HEK293 (cell line): ENCODE data around the gene YPEL4.

Experiments
- FEZF1 ChIP-seq: fragments of 450-650 bp; formaldehyde crosslinking; IDR thresholded peaks from 2 replicates; pipeline ENCODE4 v1.5.1; 2016; ENCODE audit warnings: missing biosample characterization, missing genetic modification characterization
- GFI1B ChIP-seq: fragments of 450-650 bp; formaldehyde crosslinking; IDR thresholded peaks from 2 replicates; pipeline ENCODE4 v1.5.1; 2016; ENCODE audit warnings: missing biosample characterization, missing genetic modification characterization
- GLI4 ChIP-seq: fragments of 450-650 bp; formaldehyde crosslinking; IDR thresholded peaks from 2 replicates; pipeline ENCODE4 v1.5.1; 2016; ENCODE audit warnings: missing biosample characterization, missing genetic modification characterization
- MEIS1 ChIP-seq: sonication (generic); formaldehyde crosslinking; IDR thresholded peaks from 2 replicates; pipeline ENCODE4 v1.8.1; 2022; ENCODE audit warnings: missing genetic modification reagents, mild to moderate bottlenecking, borderline replicate concordance
- OSR2 ChIP-seq: fragments of 450-650 bp; formaldehyde crosslinking; IDR thresholded peaks from 2 replicates; pipeline ENCODE4 v1.5.1; 2016; ENCODE audit warnings: missing biosample characterization, missing genetic modification characterization
- PRDM1 ChIP-seq: fragments of 450-650 bp; formaldehyde crosslinking; IDR thresholded peaks from 2 replicates; pipeline ENCODE4; 2016; ENCODE audit warnings: missing biosample characterization, missing genetic modification characterization
- SCRT1 ChIP-seq: fragments of 450-650 bp; formaldehyde crosslinking; IDR thresholded peaks from 2 replicates; pipeline ENCODE4 v1.5.1; 2016; ENCODE audit warnings: missing biosample characterization, missing genetic modification characterization, borderline replicate concordance
- SP2 ChIP-seq: fragments of 450-650 bp; formaldehyde crosslinking; IDR thresholded peaks from 2 replicates; pipeline ENCODE4 v1.5.1; 2016; ENCODE audit warnings: missing biosample characterization, missing genetic modification characterization
- SP3 ChIP-seq: fragments of 450-650 bp; formaldehyde crosslinking; IDR thresholded peaks from 2 replicates; pipeline ENCODE4 v1.5.1; 2016; ENCODE audit warnings: missing biosample characterization, missing genetic modification characterization
- SP7 ChIP-seq: fragments of 450-650 bp; formaldehyde crosslinking; IDR thresholded peaks from 2 replicates; pipeline ENCODE4 v1.5.1; 2016; ENCODE audit warnings: missing biosample characterization, missing genetic modification characterization
- WT1 ChIP-seq: fragments of 450-650 bp; formaldehyde crosslinking; IDR thresholded peaks from 2 replicates; pipeline ENCODE4 v1.5.1; 2016; ENCODE audit warnings: missing biosample characterization, missing genetic modification characterization
- ZBTB21 ChIP-seq: fragments of 450-650 bp; formaldehyde crosslinking; IDR thresholded peaks from 2 replicates; pipeline ENCODE4 v1.5.1; 2017; ENCODE audit warnings: missing biosample characterization, missing genetic modification characterization
- ZBTB44 ChIP-seq: fragments of 450-650 bp; IDR thresholded peaks from 2 replicates; pipeline ENCODE4 v1.5.1; 2018; ENCODE audit warnings: missing biosample characterization, mild to moderate bottlenecking, missing genetic modification characterization
- ZFP37 ChIP-seq: fragments of 450-650 bp; formaldehyde crosslinking; IDR thresholded peaks from 2 replicates; pipeline ENCODE4 v1.5.1; 2016; ENCODE audit warnings: missing biosample characterization, missing genetic modification characterization
- ZNF10 ChIP-seq: fragments of 450-650 bp; formaldehyde crosslinking; IDR thresholded peaks from 2 replicates; pipeline ENCODE4 v1.5.1; 2017; ENCODE audit warnings: missing biosample characterization, missing genetic modification characterization
- ZNF157 ChIP-seq: fragments of 450-650 bp; formaldehyde crosslinking; IDR thresholded peaks from 2 replicates; pipeline ENCODE4 v1.5.1; 2016; ENCODE audit warnings: missing biosample characterization, missing genetic modification characterization
- ZNF2 ChIP-seq: fragments of 450-650 bp; formaldehyde crosslinking; IDR thresholded peaks from 2 replicates; pipeline ENCODE4 v1.5.1; 2016; ENCODE audit warnings: missing biosample characterization, missing genetic modification characterization
- ZNF248 ChIP-seq: fragments of 450-650 bp; formaldehyde crosslinking; IDR thresholded peaks from 2 replicates; pipeline ENCODE4 v1.5.1; 2017; ENCODE audit warnings: missing biosample characterization, missing genetic modification characterization
- ZNF274 ChIP-seq, 2 experiments: fragments of 200-500 bp in 1 of 2; fragments of 450-650 bp in 1 of 2; sonication (Bioruptor generic) in 1 of 2; formaldehyde crosslinking in 1 of 2; IDR thresholded peaks; 2 replicates each; pipeline versions ENCODE4 v1.5.1 to v1.6.1; 2014 to 2016; ENCODE audit warnings: borderline replicate concordance in 1 of 2, inconsistent platforms in 1 of 2, low read length in 1 of 2, missing biosample characterization in 1 of 2, missing genetic modification characterization in 1 of 2
- ZNF391 ChIP-seq: fragments of 450-650 bp; formaldehyde crosslinking; IDR thresholded peaks from 2 replicates; pipeline ENCODE4 v1.5.1; 2016; ENCODE audit warnings: low read depth, missing biosample characterization, missing genetic modification characterization, borderline replicate concordance
- ZNF473 ChIP-seq: fragments of 450-650 bp; formaldehyde crosslinking; IDR thresholded peaks from 2 replicates; pipeline ENCODE4 v1.5.1; 2017; ENCODE audit warnings: missing biosample characterization, missing genetic modification characterization
- ZNF48 ChIP-seq: fragments of 450-650 bp; formaldehyde crosslinking; IDR thresholded peaks from 2 replicates; pipeline ENCODE4 v1.5.1; 2016; ENCODE audit warnings: missing biosample characterization, missing genetic modification characterization
- ZNF510 ChIP-seq: fragments of 450-650 bp; formaldehyde crosslinking; IDR thresholded peaks from 2 replicates; pipeline ENCODE4 v1.5.1; 2018; ENCODE audit warnings: mild to moderate bottlenecking, missing genetic modification characterization, missing biosample characterization; ENCODE audit not compliant: insufficient replicate concordance
- ZNF530 ChIP-seq: fragments of 450-650 bp; formaldehyde crosslinking; IDR thresholded peaks from 2 replicates; pipeline ENCODE4 v1.5.1; 2016; ENCODE audit warnings: low read depth, missing biosample characterization, missing genetic modification characterization
- ZNF623 ChIP-seq: fragments of 450-650 bp; formaldehyde crosslinking; IDR thresholded peaks from 2 replicates; pipeline ENCODE4 v1.5.1; 2016; ENCODE audit warnings: missing biosample characterization, missing genetic modification characterization
- ZNF658 ChIP-seq: fragments of 450-650 bp; formaldehyde crosslinking; IDR thresholded peaks from 2 replicates; pipeline ENCODE4; 2016; ENCODE audit warnings: missing biosample characterization, missing genetic modification characterization
- ZNF747 ChIP-seq: fragments of 450-650 bp; formaldehyde crosslinking; IDR thresholded peaks from 2 replicates; pipeline ENCODE4 v1.5.1; 2016; ENCODE audit warnings: missing biosample characterization, missing genetic modification characterization
- ZNF785 ChIP-seq: fragments of 450-650 bp; formaldehyde crosslinking; IDR thresholded peaks from 2 replicates; pipeline ENCODE4 v1.5.1; 2016; ENCODE audit warnings: missing biosample characterization, missing genetic modification characterization
- ZNF792 ChIP-seq: fragments of 450-650 bp; formaldehyde crosslinking; IDR thresholded peaks from 2 replicates; pipeline ENCODE4 v1.5.1; 2016; ENCODE audit warnings: missing biosample characterization, missing genetic modification characterization
- ZNF837 ChIP-seq: fragments of 450-650 bp; formaldehyde crosslinking; IDR thresholded peaks from 2 replicates; pipeline ENCODE4 v1.5.1; 2016; ENCODE audit warnings: missing biosample characterization, missing genetic modification characterization
- ZSCAN30 ChIP-seq: fragments of 450-650 bp; IDR thresholded peaks from 2 replicates; pipeline ENCODE4 v1.5.1; 2018; ENCODE audit warnings: missing biosample characterization, mild to moderate bottlenecking, missing genetic modification characterization, moderate library complexity
- ZXDB ChIP-seq: fragments of 450-650 bp; formaldehyde crosslinking; IDR thresholded peaks from 2 replicates; pipeline ENCODE4 v1.5.1; 2016; ENCODE audit warnings: missing biosample characterization, missing genetic modification characterization
- TF ChIP-seq, protein P1 (sequence below): fragments of 450-650 bp; formaldehyde crosslinking; IDR thresholded peaks from 2 replicates; pipeline ENCODE4 v1.5.1; 2017; ENCODE audit warnings: missing biosample characterization, missing genetic modification characterization
- TF ChIP-seq, protein P2 (sequence below): fragments of 450-650 bp; formaldehyde crosslinking; IDR thresholded peaks from 2 replicates; pipeline ENCODE4 v1.5.1; 2016; ENCODE audit warnings: missing biosample characterization, missing genetic modification characterization
- TF ChIP-seq, protein P3 (sequence below): fragments of 450-650 bp; formaldehyde crosslinking; IDR thresholded peaks from 2 replicates; pipeline ENCODE4 v1.5.1; 2017; ENCODE audit warnings: missing biosample characterization, missing genetic modification characterization

Gene YPEL4

GRCh38 chr11:57657194-57658022 is 7.7 kb upstream of the YPEL4 start, which contains the start of gene CLP1 (continued):
- no peak for TF ChIP-seq ZNF510 (tag by site-specific recombination)
- TF ChIP-seq ZNF2 = no peak
- no peak for TF ChIP-seq FEZF1 (tag by site-specific recombination)
- no peak for TF ChIP-seq ZNF473
- TF ChIP-seq, protein P1, sequence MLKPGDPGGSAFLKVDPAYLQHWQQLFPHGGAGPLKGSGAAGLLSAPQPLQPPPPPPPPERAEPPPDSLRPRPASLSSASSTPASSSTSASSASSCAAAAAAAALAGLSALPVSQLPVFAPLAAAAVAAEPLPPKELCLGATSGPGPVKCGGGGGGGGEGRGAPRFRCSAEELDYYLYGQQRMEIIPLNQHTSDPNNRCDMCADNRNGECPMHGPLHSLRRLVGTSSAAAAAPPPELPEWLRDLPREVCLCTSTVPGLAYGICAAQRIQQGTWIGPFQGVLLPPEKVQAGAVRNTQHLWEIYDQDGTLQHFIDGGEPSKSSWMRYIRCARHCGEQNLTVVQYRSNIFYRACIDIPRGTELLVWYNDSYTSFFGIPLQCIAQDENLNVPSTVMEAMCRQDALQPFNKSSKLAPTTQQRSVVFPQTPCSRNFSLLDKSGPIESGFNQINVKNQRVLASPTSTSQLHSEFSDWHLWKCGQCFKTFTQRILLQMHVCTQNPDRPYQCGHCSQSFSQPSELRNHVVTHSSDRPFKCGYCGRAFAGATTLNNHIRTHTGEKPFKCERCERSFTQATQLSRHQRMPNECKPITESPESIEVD (tag by site-specific recombination) = no peak
- no peak for TF ChIP-seq ZBTB44 (tag by site-specific recombination)
- TF ChIP-seq ZNF658 = no peak
- TF ChIP-seq SCRT1 (tag by site-specific recombination) = no peak
- TF ChIP-seq ZNF248 (tag by site-specific recombination) = no peak
- TF ChIP-seq ZNF48 (tag by site-specific recombination) = no peak
- no peak for TF ChIP-seq ZNF837
- no peak for TF ChIP-seq MEIS1 (CRISPR knock-in tag)
- TF ChIP-seq PRDM1 = no peak
- TF ChIP-seq WT1 (tag by site-specific recombination) = no peak
- no peak for TF ChIP-seq ZNF747 (tag by site-specific recombination)
- TF ChIP-seq ZNF623 (tag by site-specific recombination) = no peak
- no peak for TF ChIP-seq ZNF530 (tag by site-specific recombination)
- TF ChIP-seq, protein P2, sequence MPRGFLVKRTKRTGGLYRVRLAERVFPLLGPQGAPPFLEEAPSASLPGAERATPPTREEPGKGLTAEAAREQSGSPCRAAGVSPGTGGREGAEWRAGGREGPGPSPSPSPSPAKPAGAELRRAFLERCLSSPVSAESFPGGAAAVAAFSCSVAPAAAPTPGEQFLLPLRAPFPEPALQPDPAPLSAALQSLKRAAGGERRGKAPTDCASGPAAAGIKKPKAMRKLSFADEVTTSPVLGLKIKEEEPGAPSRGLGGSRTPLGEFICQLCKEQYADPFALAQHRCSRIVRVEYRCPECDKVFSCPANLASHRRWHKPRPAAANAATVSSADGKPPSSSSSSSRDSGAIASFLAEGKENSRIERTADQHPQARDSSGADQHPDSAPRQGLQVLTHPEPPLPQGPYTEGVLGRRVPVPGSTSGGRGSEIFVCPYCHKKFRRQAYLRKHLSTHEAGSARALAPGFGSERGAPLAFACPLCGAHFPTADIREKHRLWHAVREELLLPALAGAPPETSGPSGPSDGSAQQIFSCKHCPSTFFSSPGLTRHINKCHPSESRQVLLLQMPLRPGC (tag by site-specific recombination) = no peak
- peak; percentile 77 for TF ChIP-seq ZXDB (tag by site-specific recombination)
- TF ChIP-seq OSR2 (tag by site-specific recombination) = no peak
- TF ChIP-seq ZBTB21 (tag by site-specific recombination) = peak; percentile 57; the same call in 1 of the 2 replicates
- TF ChIP-seq, protein P3, sequence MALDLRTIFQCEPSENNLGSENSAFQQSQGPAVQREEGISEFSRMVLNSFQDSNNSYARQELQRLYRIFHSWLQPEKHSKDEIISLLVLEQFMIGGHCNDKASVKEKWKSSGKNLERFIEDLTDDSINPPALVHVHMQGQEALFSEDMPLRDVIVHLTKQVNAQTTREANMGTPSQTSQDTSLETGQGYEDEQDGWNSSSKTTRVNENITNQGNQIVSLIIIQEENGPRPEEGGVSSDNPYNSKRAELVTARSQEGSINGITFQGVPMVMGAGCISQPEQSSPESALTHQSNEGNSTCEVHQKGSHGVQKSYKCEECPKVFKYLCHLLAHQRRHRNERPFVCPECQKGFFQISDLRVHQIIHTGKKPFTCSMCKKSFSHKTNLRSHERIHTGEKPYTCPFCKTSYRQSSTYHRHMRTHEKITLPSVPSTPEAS = no peak
- TF ChIP-seq GLI4 (tag by site-specific recombination) = no peak
- TF ChIP-seq ZSCAN30 (tag by site-specific recombination) = 0 out of 2 replicates have a peak, but pooled peaks have one; percentile 47
- TF ChIP-seq ZNF157 (tag by site-specific recombination) = no peak
- no peak for TF ChIP-seq ZNF274 (IDR thresholded peaks at IDR 0.05; ENCODE audit: low read length)
- TF ChIP-seq ZNF274 (tag by site-specific recombination; IDR thresholded peaks at IDR 0.05; ENCODE audit: borderline replicate concordance) = no peak
- peak; percentile 41; the same call in 1 of the 2 replicates for TF ChIP-seq SP7 (tag by site-specific recombination)
- no peak for TF ChIP-seq ZNF785 (tag by site-specific recombination)
- TF ChIP-seq ZNF792 (tag by site-specific recombination) = no peak
- no peak for TF ChIP-seq ZNF10
- TF ChIP-seq ZNF391 = no peak
- no peak for TF ChIP-seq ZFP37
- TF ChIP-seq SP2 (tag by site-specific recombination) = peak; percentile 92
- TF ChIP-seq GFI1B (tag by site-specific recombination) = 0 out of 2 replicates have a peak, but pooled peaks have one; percentile 26
- TF ChIP-seq SP3 = peak; percentile 91
